GM12878 (cell line): ENCODE results near the gene TMEM168.

Experiments
- GABPA ChIP-seq: IDR thresholded peaks from 2 replicates; pipeline ENCODE4 v1.6.1; 2014; ENCODE audit warnings: antibody characterized with exemption, low read depth, mild to moderate bottlenecking, inconsistent platforms
- MEF2A ChIP-seq: IDR thresholded peaks from 2 replicates; pipeline ENCODE4 v1.6.1; 2011; ENCODE audit warnings: low read depth, mild to moderate bottlenecking, low read length, moderate library complexity; ENCODE audit not compliant: insufficient read depth
- STAT1 ChIP-seq: fragments of 450-650 bp; conservative IDR thresholded peaks from 2 replicates; pipeline ENCODE4 v1.6.1; 2014; ENCODE audit warnings: antibody characterized with exemption, mild to moderate bottlenecking

DNA sequence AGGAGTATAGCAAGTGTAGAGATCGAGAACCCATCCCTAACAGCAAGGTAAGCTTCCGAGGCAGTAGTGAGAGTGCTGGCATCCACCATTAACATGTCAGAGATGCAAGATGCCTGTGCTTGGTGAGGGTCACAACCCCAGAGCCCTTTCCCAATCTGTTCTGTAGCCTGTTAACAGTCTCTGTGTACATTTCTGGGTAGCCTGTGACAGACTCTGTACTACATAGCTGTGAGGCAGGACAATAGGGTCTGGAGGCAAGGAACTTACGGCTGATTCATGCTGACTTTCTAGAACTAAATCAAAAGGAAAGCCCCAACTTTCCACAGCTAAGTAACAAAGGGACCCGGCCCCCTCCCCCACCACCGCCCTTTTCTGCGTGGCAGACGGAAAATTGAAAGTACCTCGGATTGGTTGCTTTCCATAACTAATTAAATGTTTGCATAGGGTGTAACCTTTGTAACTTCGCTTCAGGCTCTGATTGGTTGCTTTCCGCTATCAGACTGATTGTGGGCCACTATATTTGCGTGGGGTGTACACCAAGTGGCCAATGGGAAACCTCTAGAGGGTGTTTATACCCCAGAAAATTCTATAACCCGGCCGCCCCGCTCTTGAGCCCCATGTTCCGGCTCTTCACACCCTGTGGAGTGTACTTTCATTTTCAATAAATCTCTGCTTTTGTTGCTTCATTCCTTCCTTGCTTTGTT is 1.4 kb upstream of the TMEM168 start:
- TF ChIP-seq MEF2A (no peak), GABPA (no peak), STAT1 (no peak)
